ENCODE results near the gene PTBP3.
"Not testable (repeated sequence)": the region's sequence is repeated elsewhere in the genome, so short reads cannot be mapped to it uniquely, and the experiment has no call there.

The PTBP3 gene

DNA sequence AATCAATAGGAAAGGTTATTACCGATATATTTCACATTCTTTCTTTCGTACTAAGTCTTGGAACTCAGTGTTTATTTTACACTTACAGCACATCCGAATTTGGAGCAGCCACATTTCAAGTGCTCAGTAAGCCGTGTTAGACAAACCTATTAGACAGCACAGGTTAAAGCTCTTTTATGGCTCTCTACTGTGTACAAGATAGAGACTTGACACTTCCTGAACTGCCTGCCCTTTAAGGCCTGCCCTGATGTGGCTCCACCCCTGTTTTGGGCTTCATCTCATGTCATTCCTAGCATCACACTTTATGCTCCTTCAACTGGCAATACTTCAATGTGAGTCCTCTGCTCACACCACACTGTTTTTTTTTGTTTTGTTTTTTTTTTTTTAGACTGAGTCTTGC lies 134.8 kb downstream of the PTBP3 start:
- DNase-seq (ENCODE audit: low spot score) = no peak
- in situ Hi-C loops (cut with MboI; ENCODE audit: low pct_unique_long_range_greater_than_20kb, low sequenced_read_pairs, unreplicated experiment) = no loop called here
- TF ChIP-seq, protein P1, sequence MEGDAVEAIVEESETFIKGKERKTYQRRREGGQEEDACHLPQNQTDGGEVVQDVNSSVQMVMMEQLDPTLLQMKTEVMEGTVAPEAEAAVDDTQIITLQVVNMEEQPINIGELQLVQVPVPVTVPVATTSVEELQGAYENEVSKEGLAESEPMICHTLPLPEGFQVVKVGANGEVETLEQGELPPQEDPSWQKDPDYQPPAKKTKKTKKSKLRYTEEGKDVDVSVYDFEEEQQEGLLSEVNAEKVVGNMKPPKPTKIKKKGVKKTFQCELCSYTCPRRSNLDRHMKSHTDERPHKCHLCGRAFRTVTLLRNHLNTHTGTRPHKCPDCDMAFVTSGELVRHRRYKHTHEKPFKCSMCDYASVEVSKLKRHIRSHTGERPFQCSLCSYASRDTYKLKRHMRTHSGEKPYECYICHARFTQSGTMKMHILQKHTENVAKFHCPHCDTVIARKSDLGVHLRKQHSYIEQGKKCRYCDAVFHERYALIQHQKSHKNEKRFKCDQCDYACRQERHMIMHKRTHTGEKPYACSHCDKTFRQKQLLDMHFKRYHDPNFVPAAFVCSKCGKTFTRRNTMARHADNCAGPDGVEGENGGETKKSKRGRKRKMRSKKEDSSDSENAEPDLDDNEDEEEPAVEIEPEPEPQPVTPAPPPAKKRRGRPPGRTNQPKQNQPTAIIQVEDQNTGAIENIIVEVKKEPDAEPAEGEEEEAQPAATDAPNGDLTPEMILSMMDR (IDR thresholded peaks at IDR 0.05; ENCODE audit: extremely low read depth, insufficient read depth, missing control alignments) = no peak

DNA sequence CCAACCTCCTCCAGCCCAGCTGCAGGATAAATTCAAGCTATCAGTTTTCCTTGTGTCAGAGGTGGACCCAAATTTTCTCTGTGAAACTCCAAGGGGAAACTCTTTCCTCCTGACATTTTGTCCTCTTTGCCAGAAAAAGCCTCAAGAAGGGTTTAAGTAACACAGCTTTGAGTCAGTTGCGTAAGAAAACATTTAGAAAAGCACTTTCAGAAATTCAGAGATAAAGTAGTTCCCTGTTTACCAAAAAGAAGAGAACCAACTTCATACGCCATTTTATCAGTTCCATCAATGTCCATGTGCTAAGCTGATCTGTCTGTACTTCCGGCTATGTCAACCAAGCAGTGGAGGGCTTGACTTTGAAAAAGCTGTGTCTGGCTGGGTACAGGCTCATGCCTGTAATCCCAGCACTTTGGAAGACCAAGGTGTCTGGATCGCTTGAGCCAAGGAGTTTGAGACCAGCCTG lies 138.4 kb downstream of the PTBP3 start:
- TF ChIP-seq, protein P1 (IDR thresholded peaks at IDR 0.05; ENCODE audit: extremely low read depth, insufficient read depth, missing control alignments) = no peak
- in situ Hi-C loops (cut with MboI; ENCODE audit: low pct_unique_long_range_greater_than_20kb, low sequenced_read_pairs, unreplicated experiment) = no loop called here
- no peak for DNase-seq (ENCODE audit: low spot score)

DNA sequence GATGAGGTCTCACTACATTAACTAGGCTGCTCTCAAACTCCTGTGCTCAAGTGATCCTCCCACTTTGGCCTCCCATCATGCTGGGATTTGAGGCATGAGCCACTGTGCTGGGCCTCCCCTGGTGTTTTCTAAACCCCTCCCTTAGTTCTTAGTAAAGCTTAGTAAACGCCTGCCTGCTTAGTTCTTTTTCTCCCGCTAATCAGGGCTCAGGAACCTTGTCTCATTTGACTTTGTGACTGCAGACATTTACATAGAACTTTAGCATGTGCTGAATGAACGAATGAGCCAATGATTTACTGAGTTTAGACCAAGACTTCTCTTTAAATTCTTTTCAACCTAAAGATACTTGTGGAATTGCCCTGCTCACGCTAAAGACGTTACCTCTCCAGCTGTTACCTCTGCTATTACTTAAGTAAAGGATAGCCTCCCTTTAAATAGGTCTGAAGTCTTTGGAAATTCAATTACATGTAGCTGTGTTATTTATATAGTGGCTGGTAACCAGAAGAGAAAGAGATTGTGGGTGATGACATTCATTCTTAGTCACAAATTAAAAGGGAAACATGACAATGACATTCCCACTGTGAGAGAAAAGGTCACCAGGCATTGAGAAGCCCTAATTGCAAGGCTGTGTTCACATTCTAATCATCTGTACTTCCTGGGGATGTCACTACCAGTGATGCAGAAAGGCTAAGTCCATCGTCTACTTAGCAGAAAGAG lies 139.7 kb downstream of the PTBP3 start:
- DNase-seq (ENCODE audit: low spot score) = no peak
- in situ Hi-C loops (cut with MboI; ENCODE audit: low pct_unique_long_range_greater_than_20kb, low sequenced_read_pairs, unreplicated experiment) = no loop called here
- TF ChIP-seq, protein P1 (IDR thresholded peaks at IDR 0.05; ENCODE audit: extremely low read depth, insufficient read depth, missing control alignments) = no peak

DNA sequence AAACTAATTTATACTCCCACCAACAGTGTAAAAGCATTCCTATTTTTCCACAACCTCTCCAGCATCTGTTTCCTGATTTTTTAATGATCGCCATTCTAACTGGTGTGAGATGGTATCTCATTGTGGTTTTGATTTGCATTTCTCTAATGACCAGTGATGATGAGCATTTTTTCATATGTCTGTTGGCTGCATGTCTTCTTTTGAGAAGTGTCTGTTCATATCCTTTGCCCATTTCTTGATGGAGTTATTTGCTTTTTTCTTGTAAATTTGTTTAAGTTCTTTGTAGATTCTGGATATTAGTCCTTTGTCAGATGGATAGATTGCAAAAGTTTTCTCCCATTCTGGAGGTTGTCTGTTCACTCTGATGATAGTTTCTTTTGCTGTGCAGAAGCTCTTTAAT lies 143.1 kb downstream of the PTBP3 start:
- in situ Hi-C loops (cut with MboI; ENCODE audit: low pct_unique_long_range_greater_than_20kb, low sequenced_read_pairs, unreplicated experiment); DNase-seq (ENCODE audit: low spot score): not testable (repeated sequence)

DNA sequence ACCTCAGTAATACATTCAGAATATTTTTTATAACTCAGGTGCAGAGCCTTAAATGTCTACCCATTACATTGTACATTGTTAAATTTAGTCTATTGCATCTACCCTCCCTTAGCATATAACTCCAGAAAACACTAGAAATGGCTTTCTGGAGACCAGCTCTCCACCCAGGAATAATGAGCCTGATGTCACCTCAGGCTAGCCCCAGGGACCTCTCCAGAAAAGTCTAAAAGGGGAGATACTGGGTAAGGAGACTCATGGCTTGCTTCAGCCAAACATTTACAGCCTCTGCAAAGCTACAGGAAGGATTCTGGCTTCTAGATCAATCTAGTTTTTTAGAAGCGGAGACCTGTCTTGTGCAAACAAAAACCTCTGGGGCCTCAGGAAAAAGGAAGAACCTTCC lies 144.5 kb downstream of the PTBP3 start:
- TF ChIP-seq, protein P1 (IDR thresholded peaks at IDR 0.05; ENCODE audit: extremely low read depth, insufficient read depth, missing control alignments) = no peak
- DNase-seq (ENCODE audit: low spot score) = no peak
- in situ Hi-C loops (cut with MboI; ENCODE audit: low pct_unique_long_range_greater_than_20kb, low sequenced_read_pairs, unreplicated experiment) = no loop called here

DNA sequence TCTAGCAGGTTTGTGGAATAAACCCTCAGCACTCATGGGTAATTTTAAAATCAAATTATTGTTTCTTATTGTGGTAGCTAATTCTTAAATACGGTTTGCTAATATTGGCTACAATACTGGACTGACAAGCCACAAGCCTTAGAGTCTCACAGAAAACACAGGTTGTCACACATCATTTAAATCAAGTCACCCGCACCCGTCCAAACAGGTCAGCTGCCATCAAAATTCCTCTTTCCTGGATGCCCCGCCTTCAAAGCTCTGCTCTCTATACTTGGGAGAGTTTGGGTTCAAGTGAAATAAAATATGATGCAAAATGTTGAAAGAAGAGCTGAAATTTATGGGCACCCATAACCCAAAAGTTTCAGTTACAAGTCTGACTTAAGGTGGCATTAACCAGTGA lies 146.0 kb downstream of the PTBP3 start:
- TF ChIP-seq, protein P1 (IDR thresholded peaks at IDR 0.05; ENCODE audit: extremely low read depth, insufficient read depth, missing control alignments) = no peak
- DNase-seq (ENCODE audit: low spot score) = no peak
- in situ Hi-C loops (cut with MboI; ENCODE audit: low pct_unique_long_range_greater_than_20kb, low sequenced_read_pairs, unreplicated experiment) = no loop called here

DNA sequence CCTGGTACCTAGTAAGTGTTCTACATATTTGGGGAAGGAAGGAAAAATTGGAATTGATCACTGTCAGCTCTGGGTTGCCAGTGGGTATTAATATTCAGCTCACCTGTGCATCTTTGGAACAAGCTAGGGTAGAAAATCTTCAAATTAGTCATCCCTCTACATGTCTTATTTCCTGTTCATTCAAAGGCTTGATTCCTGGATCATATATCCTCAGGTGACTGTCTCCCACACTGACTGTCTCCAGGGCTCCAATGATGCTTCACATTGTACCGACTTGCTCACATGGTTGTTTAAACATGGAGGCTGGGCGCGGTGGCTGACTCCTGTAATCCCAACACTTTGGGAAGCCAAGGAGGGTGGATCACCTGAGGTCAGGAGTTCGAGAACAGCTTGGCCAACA lies 146.7 kb downstream of the PTBP3 start:
- TF ChIP-seq, protein P1 (IDR thresholded peaks at IDR 0.05; ENCODE audit: extremely low read depth, insufficient read depth, missing control alignments) = no peak
- in situ Hi-C loops (cut with MboI; ENCODE audit: low pct_unique_long_range_greater_than_20kb, low sequenced_read_pairs, unreplicated experiment) = no loop called here
- DNase-seq (ENCODE audit: low spot score) = no peak

All from GM13977 (cell line).